Superior temporal gyrus (tissue), 1 donor: ENCODE data around the gene RBM33.
A peak's percentile ranks its signal among the peaks of the same experiment; 100 is the strongest.

Source experiments
- DNase-seq: peaks from one replicate; pipeline ENCODE4 v3.0.0-alpha.2; 2016; ENCODE audit errors: extremely low spot score

The RBM33 gene

DNA sequence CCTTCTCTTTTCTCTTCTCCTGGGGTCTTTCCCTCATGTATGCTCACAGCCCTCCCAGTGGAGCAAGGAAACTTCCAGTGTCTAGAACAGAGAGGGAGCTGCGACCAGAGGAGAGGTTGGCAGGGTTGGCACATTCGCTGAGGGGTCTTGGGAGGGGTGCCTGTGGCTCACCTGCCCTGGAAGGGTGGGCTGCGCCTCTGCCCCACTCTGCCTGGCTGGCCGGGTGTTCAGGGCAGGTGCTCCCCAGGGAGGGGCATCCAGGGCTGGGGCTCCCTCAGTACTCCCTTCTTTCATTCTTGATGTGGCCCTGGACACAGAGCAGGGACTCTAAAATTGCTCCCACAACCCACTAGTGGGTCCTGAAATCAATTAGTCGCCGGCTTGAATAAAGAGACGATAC lies 150.9 kb downstream of the RBM33 start:
- DNase-seq: no peak

DNA sequence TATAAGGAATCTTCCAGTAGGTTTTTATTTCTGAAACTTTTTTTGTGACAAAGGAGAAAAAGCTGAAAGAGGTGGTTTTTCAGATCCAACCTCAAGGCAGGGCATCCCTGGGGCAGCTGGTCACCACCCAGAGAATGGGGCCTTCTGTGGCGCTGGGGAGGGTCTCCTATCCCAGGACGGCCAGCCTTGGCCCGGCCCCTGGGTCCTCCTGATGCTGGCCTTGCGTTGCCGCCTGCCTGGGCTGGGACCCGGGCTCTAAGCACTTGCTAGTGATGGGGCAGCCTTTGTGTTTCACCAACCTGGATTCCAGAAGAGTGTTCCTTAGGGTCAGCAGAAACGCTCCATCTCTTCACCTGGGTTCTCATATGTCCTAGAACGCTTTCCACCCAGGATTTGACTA lies 151.5 kb downstream of the RBM33 start:
- no peak for DNase-seq

DNA sequence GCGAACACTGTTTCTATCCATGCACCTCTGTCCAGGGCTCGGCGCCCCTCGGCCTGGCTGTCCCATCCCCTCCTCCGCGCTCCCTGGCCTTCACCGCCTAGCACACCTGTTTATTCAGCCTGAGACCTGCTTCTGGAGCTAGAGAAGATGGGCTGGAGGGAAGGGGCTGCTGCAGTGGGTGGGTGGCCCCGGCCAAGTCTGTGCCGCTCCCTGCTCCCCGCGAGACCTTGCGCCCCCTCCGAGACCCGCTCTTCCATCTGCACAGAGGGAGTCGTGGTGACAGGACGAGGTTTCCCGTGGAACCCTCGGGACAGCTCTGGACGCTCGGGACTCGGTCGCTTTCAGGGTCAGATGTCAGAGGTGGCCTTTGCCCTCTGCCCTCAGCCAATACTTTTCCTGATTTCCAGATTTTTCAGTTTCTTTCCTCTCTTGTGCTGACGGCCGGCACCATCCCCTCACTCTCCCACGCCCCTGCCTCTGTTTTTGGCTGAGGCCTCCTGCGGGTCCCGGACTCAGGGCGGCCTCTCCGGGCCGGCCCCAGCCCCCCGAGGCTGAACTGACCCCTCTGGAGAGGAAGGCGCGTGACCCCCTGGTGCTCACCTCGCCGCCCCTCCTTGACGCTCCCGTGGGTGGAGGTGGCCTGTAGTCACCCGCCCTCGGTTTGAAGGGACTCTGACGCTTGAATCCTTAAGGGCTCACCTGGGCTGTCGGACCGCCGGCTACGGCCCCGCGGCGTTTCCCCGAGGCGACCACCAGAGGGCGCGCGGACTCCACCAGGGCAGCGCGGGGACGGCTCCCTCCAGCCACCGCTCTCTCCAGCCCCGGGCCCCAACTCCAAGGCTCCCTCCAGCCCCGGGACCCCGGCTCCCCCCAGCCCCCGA lies 152.2 kb downstream of the RBM33 start:
- DNase-seq: no peak

DNA sequence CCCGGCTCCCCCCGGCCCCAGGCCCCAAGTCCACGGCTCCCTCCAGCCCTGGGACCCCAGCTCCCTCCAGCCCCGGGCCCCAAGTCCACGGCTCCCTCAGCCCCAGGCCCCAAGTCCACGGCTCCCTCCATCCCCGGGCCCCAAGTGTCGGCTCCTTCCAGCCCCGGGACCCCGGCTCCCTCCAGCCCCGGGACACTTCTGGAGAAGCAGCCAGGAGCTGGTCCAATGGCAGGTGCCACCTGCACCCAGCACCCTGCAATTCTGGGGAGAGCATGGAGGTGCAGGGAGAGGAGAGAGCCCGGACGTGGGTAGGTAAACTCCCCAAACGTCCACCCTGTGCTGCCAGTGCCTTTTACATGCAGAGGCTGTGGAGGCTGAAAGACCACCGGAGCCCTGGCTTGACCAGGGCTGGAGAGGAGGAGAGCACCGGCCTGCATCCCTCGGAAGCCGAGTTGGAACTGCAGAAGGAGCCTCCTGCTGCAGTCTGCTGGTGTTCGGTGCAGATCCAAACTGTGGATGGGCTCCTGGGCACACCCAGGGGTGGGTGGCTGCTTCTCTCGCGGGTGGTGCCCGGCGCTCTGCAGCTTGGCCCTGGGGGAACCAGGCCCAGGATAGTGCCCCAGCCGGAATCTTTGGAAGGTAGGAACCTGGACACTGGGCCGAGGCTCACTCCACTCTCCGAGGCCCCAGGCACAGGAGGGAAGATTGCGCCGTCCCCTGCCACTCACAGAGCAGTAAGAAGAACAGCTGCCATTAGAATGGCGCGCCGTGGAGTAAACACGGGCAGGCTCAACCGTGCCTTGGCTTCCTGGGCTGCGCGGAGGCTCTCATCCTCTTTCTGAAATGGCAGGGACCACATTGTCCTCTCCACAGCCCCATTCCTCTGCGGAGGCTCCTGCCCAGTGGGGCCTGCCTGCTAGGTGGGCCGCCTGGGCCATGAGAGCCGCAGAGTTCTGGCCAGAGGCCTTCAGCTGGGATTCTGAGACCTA lies 153.1 kb downstream of the RBM33 start:
- DNase-seq: no peak

DNA sequence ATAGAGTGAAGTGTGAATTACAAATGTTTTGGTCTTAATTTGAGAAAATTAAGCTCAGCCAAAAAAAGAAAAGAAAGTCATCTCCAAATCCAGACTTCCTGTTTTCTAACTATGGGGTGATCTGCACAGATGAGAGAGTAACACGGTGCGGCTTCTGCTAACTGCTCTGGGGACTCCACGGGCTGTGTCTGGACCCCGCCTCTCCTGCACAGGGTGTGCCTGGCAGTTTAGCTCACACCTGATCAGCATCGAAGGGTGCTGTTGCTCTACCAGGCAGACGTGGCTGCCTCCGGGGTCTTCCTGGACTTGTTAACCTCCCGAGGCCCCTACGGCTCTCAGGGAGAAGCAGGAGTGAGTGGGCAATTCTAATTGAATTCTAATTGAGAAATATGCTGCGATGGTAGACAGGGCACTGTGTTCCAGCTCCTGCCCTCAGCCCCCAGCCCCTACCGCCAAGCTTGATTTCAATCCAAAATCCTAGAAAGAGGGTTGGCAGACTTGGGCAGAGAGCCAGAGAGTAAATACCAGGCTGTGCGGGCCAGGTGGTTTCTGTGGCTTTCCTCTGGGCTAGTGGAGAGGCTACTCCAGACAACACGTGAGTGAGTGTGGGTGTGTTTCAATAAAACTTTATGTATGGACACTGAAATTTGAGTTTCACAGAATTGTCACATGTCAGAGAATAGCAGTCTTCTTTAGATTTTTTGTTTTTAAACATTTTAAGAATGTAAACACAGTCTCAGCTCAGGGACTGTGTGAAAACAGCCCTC lies 154.4 kb downstream of the RBM33 start:
- no peak for DNase-seq

DNA sequence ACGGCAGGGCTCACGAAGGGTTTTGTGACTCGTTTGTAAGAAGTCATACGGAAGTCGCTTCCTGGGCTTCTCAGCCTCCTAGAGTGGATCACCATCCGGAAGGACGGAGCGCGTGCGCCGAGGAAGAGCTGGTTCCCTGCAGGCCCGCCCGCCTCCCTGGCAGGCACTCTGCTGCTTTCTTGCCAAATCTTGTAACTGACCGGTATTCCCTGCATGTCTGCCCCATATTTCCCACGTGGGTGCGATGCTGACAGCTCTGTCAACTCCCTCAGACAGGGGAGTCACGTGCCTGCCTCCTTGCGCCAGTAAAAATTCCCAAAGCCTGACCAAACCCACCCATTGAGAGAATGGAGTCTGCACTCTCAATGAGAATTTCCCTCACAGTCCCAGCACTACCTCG lies 155.1 kb downstream of the RBM33 start:
- no peak for DNase-seq

DNA sequence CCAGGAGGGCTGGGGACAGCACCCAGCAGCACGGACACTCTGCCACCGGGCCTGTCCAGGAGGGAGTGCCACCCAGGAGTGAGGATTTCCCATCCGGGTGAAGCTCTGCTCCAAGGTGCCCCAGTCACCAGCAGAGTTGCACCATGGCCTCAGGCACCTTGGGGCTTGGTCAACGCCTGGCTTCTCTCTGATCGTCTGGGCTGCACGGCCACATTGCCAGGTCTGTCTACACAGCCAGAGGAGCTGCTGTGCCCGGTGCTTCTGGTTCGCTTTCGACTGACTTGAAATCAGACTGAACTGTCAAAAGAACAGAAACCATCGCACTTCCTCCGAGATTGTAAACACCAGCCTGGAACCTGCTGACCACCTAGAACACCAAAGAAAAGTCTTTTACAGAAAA lies 155.8 kb downstream of the RBM33 start:
- no peak for DNase-seq

DNA sequence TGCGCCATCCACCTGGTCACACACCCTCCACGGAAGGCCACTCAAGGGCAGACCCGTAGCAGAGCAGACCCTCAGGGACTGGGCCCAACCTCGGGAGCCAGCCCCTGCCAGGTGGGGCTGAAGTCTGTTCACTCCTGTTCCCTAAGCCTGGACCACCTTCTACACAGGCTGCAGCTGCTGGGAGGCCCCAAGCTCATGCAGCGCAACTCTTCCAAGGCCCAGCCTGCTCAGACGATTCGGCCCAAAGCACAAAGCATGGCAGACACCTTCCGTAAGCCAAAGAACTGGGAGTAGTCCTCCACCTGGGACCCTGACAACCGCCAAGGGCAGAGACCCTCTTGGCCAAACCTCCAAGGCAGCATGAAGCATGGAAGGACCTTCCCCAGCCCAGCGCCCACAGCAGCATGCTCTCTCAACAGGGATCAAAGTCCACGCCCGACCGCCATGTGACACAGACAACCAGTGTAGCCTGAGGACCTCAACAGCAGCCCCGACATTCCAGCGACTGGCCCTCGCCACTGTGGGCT lies 156.3 kb downstream of the RBM33 start:
- DNase-seq: no peak

DNA sequence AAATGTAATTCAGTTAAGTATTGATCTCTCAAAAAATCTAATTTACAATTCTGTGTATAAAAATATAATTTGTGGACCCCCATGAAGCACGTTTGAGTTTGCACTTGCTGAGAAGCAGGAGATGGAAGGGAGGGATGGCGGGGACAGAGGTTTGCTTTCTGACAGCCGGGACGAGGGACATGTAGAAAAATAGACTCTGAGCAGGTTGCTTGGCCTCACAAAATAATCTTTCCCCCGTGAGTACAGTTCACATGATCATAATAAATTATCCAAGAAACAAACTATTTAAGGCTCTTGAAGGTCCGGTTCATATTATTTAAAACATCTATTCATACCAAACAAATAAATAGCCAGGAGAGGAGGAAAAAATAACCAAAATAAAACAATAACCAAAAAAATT lies 157.8 kb downstream of the RBM33 start:
- no peak for DNase-seq

DNA sequence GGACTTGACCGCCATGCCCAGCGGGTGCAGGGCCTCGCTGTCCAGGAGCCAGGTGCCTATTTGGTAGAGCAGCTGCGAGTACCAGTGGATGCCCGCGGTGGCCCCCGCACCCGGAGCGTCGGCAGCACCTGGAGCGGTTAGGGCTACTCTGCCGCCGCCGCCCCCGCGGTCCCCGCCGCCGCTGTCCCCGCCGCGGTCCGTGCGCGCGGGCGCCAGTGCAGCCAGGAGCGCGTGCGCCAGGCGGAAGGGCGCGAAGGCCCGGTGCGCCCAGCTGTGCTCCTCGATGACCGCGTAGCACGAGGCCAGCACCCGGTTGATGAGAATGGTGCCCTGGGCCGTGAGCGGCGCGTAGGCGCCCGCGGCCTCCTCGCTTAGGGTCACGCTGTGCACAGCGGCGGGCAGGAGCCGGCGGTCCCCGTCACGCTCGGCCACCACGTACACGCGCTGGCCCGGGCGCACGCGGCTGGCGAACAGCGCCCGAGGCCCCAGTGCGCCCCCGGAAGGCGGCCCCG lies 158.5 kb downstream of the RBM33 start:
- no peak for DNase-seq

DNA sequence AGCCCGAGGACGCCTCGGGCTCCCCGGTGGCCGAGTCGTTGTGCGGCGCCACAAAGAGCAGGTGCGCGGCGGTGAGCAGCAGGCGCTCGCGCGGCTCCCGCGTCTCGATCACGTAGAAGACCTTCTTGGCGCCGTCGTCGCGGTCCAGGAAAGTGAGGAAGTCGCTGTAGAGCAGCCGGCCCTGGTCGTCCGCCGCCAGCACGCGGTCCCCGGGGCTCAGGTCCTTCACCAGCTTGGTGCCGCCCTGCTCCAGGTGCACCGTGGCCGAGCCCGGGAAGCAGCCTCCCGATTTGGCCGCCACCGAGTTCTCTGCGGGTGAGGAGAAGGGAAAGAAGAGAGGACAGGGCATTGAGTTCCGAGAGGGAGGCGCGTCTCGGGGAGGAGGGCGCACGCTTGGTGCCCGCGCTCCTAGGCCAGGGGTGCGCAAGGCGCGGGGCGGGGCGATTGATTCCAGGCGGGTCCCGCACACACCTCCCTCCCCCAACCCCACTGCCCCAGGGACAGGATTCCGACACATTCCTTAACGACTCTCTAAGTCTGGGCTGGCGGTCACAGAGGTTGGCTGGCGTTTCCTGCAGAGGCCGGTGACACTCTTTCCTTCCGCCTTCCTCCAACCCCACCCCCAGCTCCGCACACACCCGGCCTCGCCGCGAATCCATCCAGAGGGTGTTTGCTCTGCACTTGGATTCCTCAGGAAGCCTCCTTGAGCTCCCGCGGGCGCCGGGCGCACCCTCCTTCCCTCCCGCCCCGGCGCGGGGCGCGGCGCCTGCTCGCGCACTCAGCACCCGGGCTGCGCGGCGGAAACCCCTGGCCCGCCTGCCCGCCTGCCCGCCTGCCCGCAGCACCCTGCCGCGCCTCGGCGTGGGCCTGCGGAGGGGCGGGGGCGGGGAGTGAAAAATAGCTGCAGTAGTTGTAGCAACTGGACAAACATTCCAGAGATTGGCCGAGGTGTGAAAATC lies 159.2 kb downstream of the RBM33 start:
- DNase-seq: no peak

DNA sequence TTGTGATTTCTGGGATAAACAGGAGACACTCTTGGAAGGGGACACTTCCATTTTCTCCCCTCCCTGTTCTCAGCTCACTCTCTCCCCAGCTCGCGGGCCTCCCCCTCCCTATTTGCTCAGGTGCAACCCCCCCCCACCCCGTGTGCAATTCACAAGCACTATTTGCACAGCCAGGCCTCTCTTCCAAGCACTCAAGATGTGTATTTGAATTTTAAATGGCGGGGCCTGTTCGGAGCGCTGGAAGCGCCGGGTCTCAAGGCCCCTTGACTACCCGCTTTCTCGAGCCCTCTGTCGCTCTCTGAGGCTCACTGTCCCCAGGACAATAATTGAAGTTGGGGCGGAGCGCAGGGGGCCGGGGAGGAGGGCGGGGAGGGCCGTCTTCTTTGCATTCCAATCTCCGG lies 160.0 kb downstream of the RBM33 start:
- DNase-seq: no peak

DNA sequence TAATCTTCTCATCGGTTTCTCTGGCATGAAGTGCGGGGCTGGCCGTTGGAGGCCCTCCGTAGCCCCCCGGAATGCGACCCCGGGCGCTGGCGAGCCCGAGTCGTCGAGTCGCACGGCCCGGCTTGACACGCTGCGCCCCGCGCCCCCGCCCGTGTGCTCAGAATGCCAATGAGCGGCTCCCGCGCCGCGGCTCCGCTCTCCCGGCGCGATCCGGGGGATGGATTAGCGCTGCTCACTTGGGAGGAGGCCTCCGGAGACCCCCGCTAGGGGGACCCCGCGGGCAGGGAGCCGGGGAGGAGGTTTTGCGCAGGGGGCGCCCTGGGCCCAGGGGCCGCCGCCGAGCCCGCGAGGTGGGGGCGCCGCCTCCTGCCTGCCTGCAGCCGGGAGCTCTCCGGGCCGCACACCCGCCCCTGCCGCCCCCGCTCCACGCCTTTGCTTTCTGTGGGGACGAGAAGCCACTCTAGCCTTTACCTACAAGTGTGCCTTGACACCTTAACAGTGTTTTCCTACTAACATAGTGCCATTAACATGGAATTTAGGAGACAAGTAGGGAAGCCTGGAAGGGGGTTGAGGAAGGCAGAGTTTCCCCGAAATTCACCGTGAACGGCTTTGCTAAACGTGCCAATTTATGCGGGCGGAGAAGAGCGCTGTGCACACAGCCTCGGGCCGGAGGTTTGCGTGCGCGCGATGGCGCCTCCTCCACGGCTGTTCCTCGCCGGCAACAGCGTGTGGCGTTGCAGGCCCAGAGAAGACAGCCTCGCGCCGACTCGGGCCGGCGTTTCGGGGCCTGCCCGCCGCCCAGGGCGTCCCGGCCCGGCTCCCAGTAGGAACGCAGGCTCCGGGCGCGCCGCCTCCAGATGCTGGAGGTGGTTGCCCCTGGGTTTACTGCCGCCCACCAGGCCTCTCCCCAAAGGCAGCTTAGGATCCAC lies 160.7 kb downstream of the RBM33 start:
- peak; percentile 60 for DNase-seq

DNA sequence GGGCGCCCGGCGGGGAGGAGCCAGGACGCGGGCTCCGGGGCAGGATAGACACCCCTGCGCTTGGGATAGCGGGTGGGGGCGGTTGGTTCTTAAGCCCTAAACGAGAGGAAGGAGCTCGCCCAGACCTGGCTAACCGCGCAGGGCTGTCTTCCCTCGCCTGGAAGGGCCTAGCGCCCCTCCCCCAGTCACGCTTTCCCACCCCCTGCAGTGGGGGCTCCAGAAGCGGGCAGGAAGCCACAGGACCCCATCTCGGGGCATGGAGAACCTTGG lies 161.3 kb downstream of the RBM33 start:
- DNase-seq: no peak

DNA sequence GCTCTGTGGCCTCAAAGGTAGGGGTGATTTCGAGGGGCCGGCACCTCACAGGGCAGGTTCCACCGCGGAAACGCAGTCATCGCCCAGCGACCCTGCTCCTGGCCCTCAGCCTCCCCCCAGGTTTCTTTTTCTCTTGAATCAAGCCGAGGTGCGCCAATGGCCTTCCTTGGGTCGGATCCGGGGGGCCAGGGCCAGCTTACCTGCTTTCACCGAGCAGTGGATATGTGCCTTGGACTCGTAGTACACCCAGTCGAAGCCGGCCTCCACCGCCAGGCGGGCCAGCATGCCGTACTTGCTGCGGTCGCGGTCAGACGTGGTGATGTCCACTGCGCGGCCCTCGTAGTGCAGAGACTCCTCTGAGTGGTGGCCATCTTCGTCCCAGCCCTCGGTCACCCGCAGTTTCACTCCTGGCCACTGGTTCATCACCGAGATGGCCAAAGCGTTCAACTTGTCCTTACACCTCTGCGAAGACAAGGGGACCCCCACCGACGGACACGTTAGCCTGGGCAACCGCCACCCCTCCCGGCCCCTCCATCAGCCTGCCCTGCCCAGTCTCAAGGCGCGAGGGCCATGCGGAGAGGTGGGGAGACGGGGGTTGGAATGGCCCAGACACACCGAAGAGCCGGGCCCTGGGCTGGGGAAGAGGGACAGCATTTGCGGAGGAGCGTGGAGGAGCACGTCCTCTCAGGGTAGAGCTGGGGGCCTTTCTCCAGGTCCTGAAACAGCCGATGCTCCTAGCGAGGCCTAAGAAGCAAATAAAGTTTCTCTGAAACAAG lies 161.8 kb downstream of the RBM33 start:
- no peak for DNase-seq

DNA sequence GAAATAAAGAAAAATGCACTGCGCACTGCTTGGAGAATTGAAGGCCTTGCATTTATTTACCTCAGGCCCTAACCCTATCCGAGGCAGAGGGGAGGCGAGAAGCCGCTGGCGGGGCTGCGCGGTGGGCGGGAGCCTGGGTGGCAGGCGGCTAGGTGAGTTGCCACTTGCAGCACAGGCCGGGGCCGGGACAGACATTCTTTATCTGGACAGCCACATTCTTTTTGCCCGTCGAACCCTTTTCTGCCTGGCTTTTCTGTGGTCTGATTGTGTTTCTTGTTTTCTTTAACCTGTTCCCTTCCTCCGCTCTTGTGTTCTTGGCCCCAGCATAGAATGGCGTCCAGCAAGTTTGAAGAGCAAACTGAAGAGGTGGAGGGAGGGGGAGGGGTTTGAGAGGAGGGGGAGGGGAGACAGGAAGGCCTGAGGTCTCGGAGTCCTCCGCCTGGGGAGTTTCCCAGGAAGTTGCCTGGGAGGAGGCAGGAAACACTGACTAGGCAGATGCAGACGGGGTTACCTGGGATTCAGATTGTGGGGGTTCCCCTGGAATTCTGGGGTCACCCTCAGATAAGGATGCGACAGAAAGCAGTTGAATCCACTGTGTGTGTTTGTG lies 162.7 kb downstream of the RBM33 start:
- no peak for DNase-seq

DNA sequence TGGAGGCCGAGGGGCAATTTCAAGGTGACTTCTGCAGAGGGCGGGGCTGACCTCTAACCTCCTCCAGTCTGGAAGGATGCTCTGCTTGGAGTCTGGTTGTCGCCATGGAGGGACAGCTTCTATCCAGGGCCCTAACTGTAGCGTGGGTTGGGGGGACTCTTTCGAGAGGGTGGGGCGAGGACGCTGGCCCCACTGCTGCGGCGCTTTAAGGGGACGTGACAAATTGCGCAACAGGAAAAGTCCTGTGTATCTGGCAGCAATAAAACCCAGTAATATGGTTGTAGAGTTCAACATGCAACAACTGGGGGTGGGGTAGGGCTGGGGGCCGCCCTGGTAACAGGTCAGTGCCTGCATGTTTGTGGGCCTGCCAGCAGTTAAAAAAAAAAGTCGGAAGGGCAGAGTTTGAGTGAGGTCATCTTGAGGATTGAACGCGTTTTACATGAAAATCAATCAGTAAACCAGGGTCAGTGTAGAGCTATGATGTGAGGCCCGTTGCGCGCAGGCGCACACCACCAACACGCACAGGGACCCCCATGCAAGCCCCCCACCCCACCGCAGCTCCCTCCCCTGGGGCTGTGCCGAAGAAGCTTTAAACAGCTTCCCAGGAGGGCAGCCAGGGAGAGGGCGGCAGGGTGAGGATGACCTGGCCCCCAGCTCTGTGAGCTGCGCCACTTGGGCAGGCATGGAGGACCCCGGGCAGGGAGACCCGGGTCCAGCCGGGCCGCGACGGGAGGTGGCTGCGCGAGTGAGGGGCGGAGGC lies 163.5 kb downstream of the RBM33 start:
- no peak for DNase-seq
